Raji (cell line): ENCODE results near the gene RIPOR3.

Experiments used
- POLR2A ChIP-seq: IDR thresholded peaks from 2 replicates; pipeline ENCODE4 v1.6.1; 2011; ENCODE audit warnings: low read depth, low read length, control low read depth; ENCODE audit not compliant: insufficient read depth

RIPOR3 gene

GRCh38 chr20:50575865-50576720 lies 115.2 kb downstream of the RIPOR3 start:
- no peak for TF ChIP-seq POLR2A

- TF ChIP-seq POLR2A, result no peak
Observed at GRCh38 chr20:50574586-50574985, 116.8 kb downstream of the RIPOR3 start.

- TF ChIP-seq POLR2A, result no peak
Observed at GRCh38 chr20:50574108-50574507, 117.2 kb downstream of the RIPOR3 start.

GRCh38 chr20:50572938-50573777 lies 118.2 kb downstream of the RIPOR3 start:
- no peak for TF ChIP-seq POLR2A

GRCh38 chr20:50571466-50571865 lies 119.9 kb downstream of the RIPOR3 start:
- TF ChIP-seq POLR2A, result no peak

- TF ChIP-seq POLR2A, result no peak
Observed at GRCh38 chr20:50569864-50570836, 121.2 kb downstream of the RIPOR3 start.

GRCh38 chr20:50568549-50568942 lies 122.8 kb downstream of the RIPOR3 start:
- no peak for TF ChIP-seq POLR2A

GRCh38 chr20:50567860-50568548 lies 123.3 kb downstream of the RIPOR3 start:
- TF ChIP-seq POLR2A, result no peak

- TF ChIP-seq POLR2A, result no peak
Observed at GRCh38 chr20:50565871-50566270, 125.5 kb downstream of the RIPOR3 start.

- no peak for TF ChIP-seq POLR2A
Observed at GRCh38 chr20:50565383-50565782, 126.0 kb downstream of the RIPOR3 start.

- TF ChIP-seq POLR2A, result no peak
Observed at GRCh38 chr20:50563133-50563944, 128.0 kb downstream of the RIPOR3 start.

- no peak for TF ChIP-seq POLR2A
Observed at GRCh38 chr20:50562262-50562701, 129.1 kb downstream of the RIPOR3 start.

GRCh38 chr20:50561379-50562078 lies 129.8 kb downstream of the RIPOR3 start:
- no peak for TF ChIP-seq POLR2A

GRCh38 chr20:50560867-50561266 lies 130.5 kb downstream of the RIPOR3 start:
- TF ChIP-seq POLR2A, result no peak
